HEK293 (cell line): ENCODE data around the gene SBF2.

ENCODE experiments used
- CTCF ChIP-seq: fragments of 450-650 bp; formaldehyde crosslinking; IDR thresholded peaks from 2 replicates; pipeline ENCODE4 v1.5.1; 2016; ENCODE audit warnings: missing biosample characterization, missing genetic modification characterization
- ZNF266 ChIP-seq: fragments of 450-650 bp; formaldehyde crosslinking; IDR thresholded peaks from 2 replicates; pipeline ENCODE4 v1.5.1; 2016; ENCODE audit warnings: missing biosample characterization, missing genetic modification characterization, low read depth

GRCh38 chr11:9777066-9777465, 517.0 kb downstream of the SBF2 start:
- TF ChIP-seq CTCF (tag by site-specific recombination) (no peak), ZNF266 (tag by site-specific recombination) (no peak)
